ENCODE measurements around the gene ADGRL4. TPM values are rescaled to one million over a fixed set of nuclear protein-coding genes. Genes with fewer than 3 reads are reported as not detected.
"Not testable (repeated sequence)": the region's sequence is repeated elsewhere in the genome, so short reads cannot be mapped to it uniquely, and the experiment has no call there.

The ADGRL4 gene
- total RNA-seq, 2 donors from 2014 or later: not detected

- H3K27me3 Mint-ChIP-seq: no peaks in the 10 kb centered on the region
- H3K4me1 Mint-ChIP-seq (ENCODE audit: low read depth in 2 of 2): no peaks in the 10 kb centered on the region
- H3K27ac Mint-ChIP-seq: no peak overlapping the region
- no peaks in the 10 kb centered on the region for H3K36me3 Mint-ChIP-seq
- DNase-seq (ENCODE audit: low spot score): no peak
- no peak overlapping the region for H3K4me3 Mint-ChIP-seq
- H3K9me3 Mint-ChIP-seq: no peaks in the 10 kb centered on the region
- ATAC-seq: no peak
Measured at GRCh38 chr1:78996791-78997190, 9.7 kb downstream of the ADGRL4 start.

DNA sequence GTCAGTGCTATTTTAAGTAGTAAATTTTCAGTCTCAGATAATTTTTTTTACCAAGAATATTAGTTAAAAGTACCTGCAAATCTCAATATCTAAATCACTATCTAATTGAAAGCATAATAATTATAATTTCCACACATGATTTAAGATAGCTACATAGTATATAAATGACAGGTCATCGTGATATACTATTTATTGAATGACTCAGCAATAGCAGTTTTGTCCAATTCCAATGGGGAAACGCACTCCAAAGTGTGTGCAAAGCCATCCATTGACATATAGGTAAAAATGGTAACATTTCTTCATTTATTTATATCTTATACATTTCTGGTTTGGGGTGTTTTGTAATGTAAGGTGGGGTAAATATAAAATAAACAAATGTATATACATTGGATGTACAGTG lies 19.5 kb downstream of the ADGRL4 start:
- H3K36me3 Mint-ChIP-seq: no peaks in the 10 kb centered on the region
- H3K9me3 Mint-ChIP-seq: peaks cover 14% of the 10 kb centered on the region
- no peak overlapping the region for H3K4me3 Mint-ChIP-seq
- DNase-seq (ENCODE audit: low spot score): no peak
- no peaks in the 10 kb centered on the region for H3K4me1 Mint-ChIP-seq (ENCODE audit: low read depth in 2 of 2)
- no peaks in the 10 kb centered on the region for H3K27me3 Mint-ChIP-seq
- H3K27ac Mint-ChIP-seq: no peak overlapping the region
- ATAC-seq: no peak

GRCh38 chr1:78980511-78980910 lies 26.0 kb downstream of the ADGRL4 start:
- H3K36me3 Mint-ChIP-seq: no peaks in the 10 kb centered on the region
- H3K27me3 Mint-ChIP-seq: no peaks in the 10 kb centered on the region
- ATAC-seq (no peak), DNase-seq (ENCODE audit: low spot score) (no peak)
- no peak overlapping the region for H3K27ac Mint-ChIP-seq
- no peaks in the 10 kb centered on the region for H3K4me1 Mint-ChIP-seq (ENCODE audit: low read depth in 2 of 2)
- H3K9me3 Mint-ChIP-seq: peaks cover 19% of the 10 kb centered on the region
- no peak overlapping the region for H3K4me3 Mint-ChIP-seq

GRCh38 chr1:78972723-78973122 lies 33.8 kb downstream of the ADGRL4 start:
- no peak overlapping the region for H3K27ac Mint-ChIP-seq
- H3K4me3 Mint-ChIP-seq: no peak overlapping the region
- H3K9me3 Mint-ChIP-seq: no peaks in the 10 kb centered on the region
- DNase-seq (ENCODE audit: low spot score) (no peak), ATAC-seq (no peak)
- H3K27me3 Mint-ChIP-seq: no peaks in the 10 kb centered on the region
- no peaks in the 10 kb centered on the region for H3K4me1 Mint-ChIP-seq (ENCODE audit: low read depth in 2 of 2)
- no peaks in the 10 kb centered on the region for H3K36me3 Mint-ChIP-seq

DNA sequence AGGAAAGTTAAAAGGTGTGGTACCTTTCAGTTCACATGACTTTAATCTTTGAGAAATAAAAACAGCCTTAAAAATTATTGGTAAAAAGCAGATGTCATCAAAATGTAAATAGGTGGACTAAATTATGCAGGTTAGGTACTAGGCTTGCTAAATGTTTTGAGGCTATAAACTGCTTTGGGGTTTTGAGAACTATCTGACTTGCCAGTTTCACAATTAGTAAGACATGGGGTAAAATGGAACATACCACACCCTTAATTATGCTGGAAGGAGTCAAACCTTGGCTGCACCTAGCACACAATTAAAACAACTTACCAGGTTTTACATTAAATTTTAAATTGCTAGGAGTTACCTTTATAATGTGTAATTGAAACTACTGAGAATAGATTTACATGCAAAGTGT lies 39.4 kb downstream of the ADGRL4 start:
- not testable (repeated sequence) for H3K4me1 Mint-ChIP-seq (ENCODE audit: low read depth in 2 of 2); H3K27me3 Mint-ChIP-seq; H3K9me3 Mint-ChIP-seq; H3K4me3 Mint-ChIP-seq; ATAC-seq; H3K27ac Mint-ChIP-seq; DNase-seq (ENCODE audit: low spot score); H3K36me3 Mint-ChIP-seq

- Mint-ChIP-seq H3K4me3 (no peak overlapping the region), H3K27me3 (no peaks in the 10 kb centered on the region), H3K36me3 (no peaks in the 10 kb centered on the region), H3K27ac (no peak overlapping the region), H3K4me1 (ENCODE audit: low read depth in 2 of 2) (no peaks in the 10 kb centered on the region), H3K9me3 (peaks cover 9% of the 10 kb centered on the region)
- DNase-seq (ENCODE audit: low spot score): no peak
- no peak for ATAC-seq
Measured at GRCh38 chr1:78958711-78959110, 47.8 kb downstream of the ADGRL4 start.

- H3K27ac Mint-ChIP-seq: no peak overlapping the region
- DNase-seq (ENCODE audit: low spot score) (no peak), ATAC-seq (no peak)
- H3K4me3 Mint-ChIP-seq: no peak overlapping the region
- no peaks in the 10 kb centered on the region for H3K36me3 Mint-ChIP-seq
- H3K27me3 Mint-ChIP-seq: no peaks in the 10 kb centered on the region
- H3K4me1 Mint-ChIP-seq (ENCODE audit: low read depth in 2 of 2): no peaks in the 10 kb centered on the region
- peaks cover 16% of the 10 kb centered on the region for H3K9me3 Mint-ChIP-seq
Measured at GRCh38 chr1:78950826-78951225, 55.7 kb downstream of the ADGRL4 start.

- no peak overlapping the region for H3K27ac Mint-ChIP-seq
- H3K4me1 Mint-ChIP-seq (ENCODE audit: low read depth in 2 of 2): no peaks in the 10 kb centered on the region
- ATAC-seq (no peak), DNase-seq (ENCODE audit: low spot score) (no peak)
- peaks cover 16% of the 10 kb centered on the region for H3K9me3 Mint-ChIP-seq
- H3K36me3 Mint-ChIP-seq: no peaks in the 10 kb centered on the region
- no peaks in the 10 kb centered on the region for H3K27me3 Mint-ChIP-seq
- H3K4me3 Mint-ChIP-seq: no peak overlapping the region
Measured at GRCh38 chr1:78949227-78949626, 57.3 kb downstream of the ADGRL4 start.

GRCh38 chr1:78919150-78919549 lies 87.4 kb downstream of the ADGRL4 start:
- Mint-ChIP-seq H3K4me1 (ENCODE audit: low read depth in 2 of 2) (no peaks in the 10 kb centered on the region), H3K27ac (no peak overlapping the region), H3K27me3 (no peaks in the 10 kb centered on the region), H3K36me3 (no peaks in the 10 kb centered on the region), H3K9me3 (peaks cover 18% of the 10 kb centered on the region), H3K4me3 (no peak overlapping the region)
- no peak for ATAC-seq
- DNase-seq (ENCODE audit: low spot score): no peak

DNA sequence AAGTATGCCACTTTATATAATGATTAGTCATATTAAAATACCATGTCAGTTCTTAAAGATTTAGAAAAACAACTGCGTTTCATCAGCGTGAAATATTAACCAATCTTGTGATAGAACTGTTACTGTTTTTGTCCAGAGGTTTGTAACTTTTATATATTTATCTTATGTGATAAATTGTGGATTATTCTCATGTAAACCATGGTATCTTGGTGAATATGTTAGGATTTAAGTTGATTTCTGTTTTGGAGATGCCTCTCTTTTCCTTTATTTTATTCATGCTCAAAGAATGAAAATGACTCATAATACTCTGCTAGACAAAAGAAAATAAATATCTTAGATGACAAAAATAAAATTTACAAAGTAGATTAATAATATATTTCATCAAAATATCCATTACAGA lies 88.4 kb downstream of the ADGRL4 start:
- ATAC-seq: no peak
- H3K9me3 Mint-ChIP-seq: peaks cover 18% of the 10 kb centered on the region
- H3K4me3 Mint-ChIP-seq: no peak overlapping the region
- DNase-seq (ENCODE audit: low spot score): no peak
- no peaks in the 10 kb centered on the region for H3K4me1 Mint-ChIP-seq (ENCODE audit: low read depth in 2 of 2)
- no peak overlapping the region for H3K27ac Mint-ChIP-seq
- H3K36me3 Mint-ChIP-seq: no peaks in the 10 kb centered on the region
- no peaks in the 10 kb centered on the region for H3K27me3 Mint-ChIP-seq

GRCh38 chr1:78916986-78917385 lies 89.5 kb downstream of the ADGRL4 start:
- Mint-ChIP-seq H3K9me3 (peaks cover 15% of the 10 kb centered on the region), H3K27me3 (no peaks in the 10 kb centered on the region), H3K4me3 (no peak overlapping the region), H3K27ac (no peak overlapping the region), H3K4me1 (ENCODE audit: low read depth in 2 of 2) (no peaks in the 10 kb centered on the region), H3K36me3 (no peaks in the 10 kb centered on the region)
- ATAC-seq: no peak
- DNase-seq (ENCODE audit: low spot score): no peak

- Mint-ChIP-seq H3K27ac (no peak overlapping the region), H3K9me3 (peaks cover 12% of the 10 kb centered on the region), H3K27me3 (no peaks in the 10 kb centered on the region), H3K36me3 (no peaks in the 10 kb centered on the region), H3K4me3 (no peak overlapping the region), H3K4me1 (ENCODE audit: low read depth in 2 of 2) (no peaks in the 10 kb centered on the region)
- ATAC-seq: no peak
- no peak for DNase-seq (ENCODE audit: low spot score)
Measured at GRCh38 chr1:78913950-78914349, 92.6 kb downstream of the ADGRL4 start.

DNA sequence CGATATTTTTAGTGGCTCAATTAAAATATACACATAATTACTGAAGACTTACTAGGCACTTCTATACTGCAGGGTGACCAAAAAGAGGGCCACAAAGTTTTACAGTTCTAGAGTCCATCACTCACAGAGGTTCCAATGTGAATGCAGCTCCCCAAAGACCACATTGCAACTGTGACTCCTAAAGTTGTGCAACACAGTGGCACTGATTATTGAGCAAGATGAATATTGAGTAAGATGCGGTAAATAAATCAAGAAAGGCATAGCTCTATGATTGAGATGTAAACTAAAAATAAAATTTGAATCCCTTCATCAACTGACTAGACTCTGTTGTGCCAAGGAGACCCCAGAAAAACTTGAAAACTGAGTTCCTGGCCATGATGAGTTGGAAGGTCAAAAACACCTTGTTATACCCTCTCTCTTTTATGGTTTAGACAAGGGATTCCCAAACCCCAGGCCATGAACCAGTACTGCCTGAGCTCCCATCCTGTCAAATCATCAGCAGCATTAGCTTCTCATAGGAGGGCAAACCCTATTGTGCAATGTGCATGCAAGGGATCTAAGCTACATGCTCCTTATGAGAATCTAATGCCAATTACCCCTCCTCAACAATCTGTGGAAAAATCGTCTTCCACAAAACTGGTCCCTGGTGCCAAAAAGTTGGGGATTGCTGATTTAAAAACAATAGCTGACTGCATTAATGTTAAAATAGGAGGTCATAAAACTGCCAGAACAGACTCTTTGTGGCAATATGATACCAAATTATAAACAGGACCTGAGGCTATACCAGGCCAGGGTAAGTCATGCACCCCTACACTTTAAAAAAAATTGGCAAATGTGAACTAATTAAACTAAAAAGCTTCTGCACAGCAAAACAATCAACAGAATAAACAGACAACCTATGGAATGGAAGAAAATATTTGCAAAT lies 94.3 kb downstream of the ADGRL4 start:
- no peaks in the 10 kb centered on the region for H3K36me3 Mint-ChIP-seq
- DNase-seq (ENCODE audit: low spot score): no peak
- H3K27ac Mint-ChIP-seq: no peak overlapping the region
- no peaks in the 10 kb centered on the region for H3K4me1 Mint-ChIP-seq (ENCODE audit: low read depth in 2 of 2)
- peaks cover 16% of the 10 kb centered on the region for H3K9me3 Mint-ChIP-seq
- no peaks in the 10 kb centered on the region for H3K27me3 Mint-ChIP-seq
- ATAC-seq: no peak
- no peak overlapping the region for H3K4me3 Mint-ChIP-seq

- no peak overlapping the region for H3K4me3 Mint-ChIP-seq
- H3K4me1 Mint-ChIP-seq (ENCODE audit: low read depth in 2 of 2): no peaks in the 10 kb centered on the region
- peaks cover 6% of the 10 kb centered on the region for H3K9me3 Mint-ChIP-seq
- DNase-seq (ENCODE audit: low spot score): no peak
- ATAC-seq: no peak
- H3K36me3 Mint-ChIP-seq: no peaks in the 10 kb centered on the region
- no peak overlapping the region for H3K27ac Mint-ChIP-seq
- H3K27me3 Mint-ChIP-seq: no peaks in the 10 kb centered on the region
Measured at GRCh38 chr1:78902641-78903040, 103.9 kb downstream of the ADGRL4 start.

DNA sequence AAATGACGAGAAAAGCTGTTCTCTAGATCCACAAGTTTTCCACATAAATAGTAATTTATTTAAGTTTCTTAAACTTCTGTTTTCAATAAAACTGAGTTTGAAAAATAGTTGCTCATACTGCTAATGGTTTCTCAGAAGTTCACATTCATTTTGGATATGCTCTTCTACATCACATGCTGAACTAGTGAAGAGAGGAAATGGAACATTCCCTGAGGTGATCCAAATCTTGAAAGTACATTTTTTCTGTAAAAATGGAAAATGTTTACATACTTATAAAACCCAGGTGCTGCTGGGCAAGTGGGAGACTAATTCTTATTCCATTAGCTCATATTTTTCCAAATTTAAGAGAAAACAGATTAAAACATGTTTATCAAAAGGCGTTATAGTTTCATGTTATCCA lies 111.7 kb downstream of the ADGRL4 start:
- no peaks in the 10 kb centered on the region for H3K36me3 Mint-ChIP-seq
- no peak for DNase-seq (ENCODE audit: low spot score)
- ATAC-seq: no peak

More for the DNA sequence above, 111.7 kb downstream of the ADGRL4 start:
- Mint-ChIP-seq H3K27me3 (no peaks in the 10 kb centered on the region), H3K4me1 (ENCODE audit: low read depth in 2 of 2) (no peaks in the 10 kb centered on the region), H3K4me3 (no peak overlapping the region), H3K27ac (no peak overlapping the region), H3K9me3 (no peaks in the 10 kb centered on the region)
